ENCODE results near the gene PADI2. TPM values are rescaled to one million over a fixed set of nuclear protein-coding genes. Genes with fewer than 3 reads are reported as not detected.

PADI2 gene
- polyA plus RNA-seq, 1 donor (not counting 4 experiments of a cell fraction or from before 2014, with no cell fraction given), result 0.13 TPM

DNA sequence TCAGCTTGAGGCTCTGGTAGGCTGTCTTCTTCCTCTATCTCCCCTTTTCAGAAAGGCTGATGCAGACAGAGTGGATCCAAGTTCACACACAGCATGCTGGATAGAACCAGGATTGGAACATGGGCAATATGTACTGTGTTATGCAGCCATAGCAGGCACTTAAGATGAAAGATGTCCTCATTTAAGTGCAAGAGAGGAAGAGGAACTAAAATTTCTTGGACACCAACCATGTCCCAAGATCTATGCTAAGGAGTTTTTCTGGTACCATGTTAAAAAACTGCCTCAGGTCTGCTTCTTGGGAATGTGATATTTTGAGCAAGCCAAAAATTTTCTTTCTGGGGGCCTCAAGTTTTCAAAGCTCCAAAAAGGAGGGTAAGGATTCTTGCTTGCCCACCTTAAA, 66.6 kb downstream of the PADI2 start:
- no peaks in the 10 kb centered on the region for H3K9me3 ChIP-seq (ENCODE audit: control insufficient read depth, low read depth, low read length)
- TF ChIP-seq, protein P1, sequence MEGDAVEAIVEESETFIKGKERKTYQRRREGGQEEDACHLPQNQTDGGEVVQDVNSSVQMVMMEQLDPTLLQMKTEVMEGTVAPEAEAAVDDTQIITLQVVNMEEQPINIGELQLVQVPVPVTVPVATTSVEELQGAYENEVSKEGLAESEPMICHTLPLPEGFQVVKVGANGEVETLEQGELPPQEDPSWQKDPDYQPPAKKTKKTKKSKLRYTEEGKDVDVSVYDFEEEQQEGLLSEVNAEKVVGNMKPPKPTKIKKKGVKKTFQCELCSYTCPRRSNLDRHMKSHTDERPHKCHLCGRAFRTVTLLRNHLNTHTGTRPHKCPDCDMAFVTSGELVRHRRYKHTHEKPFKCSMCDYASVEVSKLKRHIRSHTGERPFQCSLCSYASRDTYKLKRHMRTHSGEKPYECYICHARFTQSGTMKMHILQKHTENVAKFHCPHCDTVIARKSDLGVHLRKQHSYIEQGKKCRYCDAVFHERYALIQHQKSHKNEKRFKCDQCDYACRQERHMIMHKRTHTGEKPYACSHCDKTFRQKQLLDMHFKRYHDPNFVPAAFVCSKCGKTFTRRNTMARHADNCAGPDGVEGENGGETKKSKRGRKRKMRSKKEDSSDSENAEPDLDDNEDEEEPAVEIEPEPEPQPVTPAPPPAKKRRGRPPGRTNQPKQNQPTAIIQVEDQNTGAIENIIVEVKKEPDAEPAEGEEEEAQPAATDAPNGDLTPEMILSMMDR (optimal IDR thresholded peaks at IDR 0.05 in 1 of 3, IDR thresholded peaks at IDR 0.05 in 1 of 3, conservative IDR thresholded peaks at IDR 0.05 in 1 of 3; ENCODE audit: extremely low read depth in 1 of 3, insufficient read depth in 2 of 3, low read length in 3 of 3), result no peak
- TF ChIP-seq EZH2 (IDR thresholded peaks at IDR 0.05; ENCODE audit: low read length), result no peak
- H3K27me3 ChIP-seq (ENCODE audit: control insufficient read depth, extremely low read depth, insufficient read depth, low read length), result no peaks in the 10 kb centered on the region
- peaks cover 9% of the 10 kb centered on the region for H3K4me1 ChIP-seq (ENCODE audit: control insufficient read depth, extremely low read depth, insufficient read depth, low read length)
- peak overlapping the region; percentile 82 for H3K27ac ChIP-seq (ENCODE audit: control insufficient read depth, insufficient read depth, low read length)
- peak overlapping the region; percentile 85 to 97 (median 92) for H3K4me3 ChIP-seq (ENCODE audit: control insufficient read depth in 2 of 3, extremely low read depth in 1 of 3, insufficient read depth in 2 of 3, low read depth in 1 of 3, low read length in 3 of 3)
- no peaks in the 10 kb centered on the region for H4K20me1 ChIP-seq (ENCODE audit: control insufficient read depth, extremely low read depth, insufficient read depth, low read length)
- FAIRE-seq, result no peak
- H3K36me3 ChIP-seq (ENCODE audit: control insufficient read depth in 2 of 2, extremely low read depth in 1 of 2, insufficient read depth in 2 of 2, low read length in 2 of 2), result peaks cover 0 to 8% of the 10 kb centered on the region in 2 experiments
- H3K9ac ChIP-seq (ENCODE audit: control insufficient read depth, extremely low read depth, insufficient read depth, low read length), result no peak overlapping the region
- H3K4me2 ChIP-seq (ENCODE audit: control insufficient read depth, extremely low read depth, insufficient read depth, low read depth, low read length), result peak overlapping the region; percentile 90
- H3K9me1 ChIP-seq (ENCODE audit: control insufficient read depth, extremely low read depth, insufficient read depth, low read length), result no peaks in the 10 kb centered on the region
- peaks cover 48% of the 10 kb centered on the region for H3K79me2 ChIP-seq (ENCODE audit: control insufficient read depth, insufficient read depth, low read length)
- no peak for DNase-seq (ENCODE audit: low read depth, low spot score)
- no peak overlapping the region for H2AFZ ChIP-seq (ENCODE audit: control insufficient read depth, low read length)
- dilution Hi-C loops (cut with MboI; ENCODE audit: extremely low pct_ligation_motif_present, low sequenced_read_pairs), result no loop called here

DNA sequence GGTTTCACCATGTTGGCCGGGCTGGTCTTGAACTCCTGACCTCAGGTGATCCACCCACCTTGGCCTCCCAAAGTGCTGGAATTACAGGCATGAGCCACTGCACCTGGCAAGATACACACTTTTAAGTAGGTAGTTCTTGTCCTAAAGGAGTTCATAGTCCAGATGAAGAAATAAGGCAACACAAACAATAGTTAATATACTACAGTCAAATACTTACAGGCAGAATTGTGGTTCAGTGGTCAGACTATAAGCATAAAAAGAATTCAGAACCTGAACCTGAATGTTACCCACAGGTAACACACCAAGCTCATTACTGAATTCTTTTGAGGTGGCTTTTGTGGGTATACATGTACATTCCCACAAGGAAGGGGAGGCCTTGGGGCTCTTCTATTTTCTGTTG, 67.2 kb downstream of the PADI2 start:
- Histone ChIP-seq H2AFZ (ENCODE audit: control insufficient read depth, low read length) (no peak overlapping the region), H3K4me3 (ENCODE audit: control insufficient read depth in 2 of 3, extremely low read depth in 1 of 3, insufficient read depth in 2 of 3, low read depth in 1 of 3, low read length in 3 of 3) (no peak overlapping the region), H3K4me2 (ENCODE audit: control insufficient read depth, extremely low read depth, insufficient read depth, low read depth, low read length) (peak overlapping the region; percentile 90), H3K27me3 (ENCODE audit: control insufficient read depth, extremely low read depth, insufficient read depth, low read length) (no peaks in the 10 kb centered on the region), H3K9ac (ENCODE audit: control insufficient read depth, extremely low read depth, insufficient read depth, low read length) (no peak overlapping the region), H3K4me1 (ENCODE audit: control insufficient read depth, extremely low read depth, insufficient read depth, low read length) (peaks cover 9% of the 10 kb centered on the region), H3K79me2 (ENCODE audit: control insufficient read depth, insufficient read depth, low read length) (peaks cover 54% of the 10 kb centered on the region), H3K36me3 (ENCODE audit: control insufficient read depth in 2 of 2, extremely low read depth in 1 of 2, insufficient read depth in 2 of 2, low read length in 2 of 2) (peaks cover 0 to 8% of the 10 kb centered on the region in 2 experiments), H3K9me1 (ENCODE audit: control insufficient read depth, extremely low read depth, insufficient read depth, low read length) (no peaks in the 10 kb centered on the region), H3K27ac (ENCODE audit: control insufficient read depth, insufficient read depth, low read length) (no peak overlapping the region), H3K9me3 (ENCODE audit: control insufficient read depth, low read depth, low read length) (no peaks in the 10 kb centered on the region), H4K20me1 (ENCODE audit: control insufficient read depth, extremely low read depth, insufficient read depth, low read length) (no peaks in the 10 kb centered on the region)
- no peak for FAIRE-seq
- no peak for DNase-seq (ENCODE audit: low read depth, low spot score)
- TF ChIP-seq EZH2 (IDR thresholded peaks at IDR 0.05; ENCODE audit: low read length), result no peak
- TF ChIP-seq, protein P1 (optimal IDR thresholded peaks at IDR 0.05 in 1 of 3, IDR thresholded peaks at IDR 0.05 in 1 of 3, conservative IDR thresholded peaks at IDR 0.05 in 1 of 3; ENCODE audit: extremely low read depth in 1 of 3, insufficient read depth in 2 of 3, low read length in 3 of 3), result no peak
- dilution Hi-C loops (cut with MboI; ENCODE audit: extremely low pct_ligation_motif_present, low sequenced_read_pairs), result no loop called here
